ENCODE data around the gene PPOX.
A peak's percentile ranks its signal among the peaks of the same experiment; 100 is the strongest.

The PPOX gene

DNA sequence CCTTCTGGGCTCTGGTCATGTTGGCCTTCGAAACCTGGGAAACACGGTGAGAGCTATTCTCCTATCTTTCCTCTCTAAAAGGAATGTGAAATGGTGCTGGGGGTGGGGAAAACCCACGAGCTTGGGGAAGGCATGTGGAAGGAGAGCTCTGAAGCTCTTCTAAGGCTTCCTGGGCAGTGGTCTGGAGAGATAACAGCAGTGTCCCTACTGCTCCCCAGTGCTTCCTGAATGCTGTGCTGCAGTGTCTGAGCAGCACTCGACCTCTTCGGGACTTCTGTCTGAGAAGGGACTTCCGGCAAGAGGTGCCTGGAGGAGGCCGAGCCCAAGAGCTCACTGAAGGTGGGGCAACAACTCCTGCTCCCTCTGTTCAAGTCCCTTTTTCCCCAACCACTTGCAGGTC, 4.2 kb upstream of the PPOX start:
- no peak for DNase-seq (ENCODE audit: low read depth)
- H3K4me3 ChIP-seq (ENCODE audit: low read depth, low read length) = no peak overlapping the region
- TF ChIP-seq, protein P1, sequence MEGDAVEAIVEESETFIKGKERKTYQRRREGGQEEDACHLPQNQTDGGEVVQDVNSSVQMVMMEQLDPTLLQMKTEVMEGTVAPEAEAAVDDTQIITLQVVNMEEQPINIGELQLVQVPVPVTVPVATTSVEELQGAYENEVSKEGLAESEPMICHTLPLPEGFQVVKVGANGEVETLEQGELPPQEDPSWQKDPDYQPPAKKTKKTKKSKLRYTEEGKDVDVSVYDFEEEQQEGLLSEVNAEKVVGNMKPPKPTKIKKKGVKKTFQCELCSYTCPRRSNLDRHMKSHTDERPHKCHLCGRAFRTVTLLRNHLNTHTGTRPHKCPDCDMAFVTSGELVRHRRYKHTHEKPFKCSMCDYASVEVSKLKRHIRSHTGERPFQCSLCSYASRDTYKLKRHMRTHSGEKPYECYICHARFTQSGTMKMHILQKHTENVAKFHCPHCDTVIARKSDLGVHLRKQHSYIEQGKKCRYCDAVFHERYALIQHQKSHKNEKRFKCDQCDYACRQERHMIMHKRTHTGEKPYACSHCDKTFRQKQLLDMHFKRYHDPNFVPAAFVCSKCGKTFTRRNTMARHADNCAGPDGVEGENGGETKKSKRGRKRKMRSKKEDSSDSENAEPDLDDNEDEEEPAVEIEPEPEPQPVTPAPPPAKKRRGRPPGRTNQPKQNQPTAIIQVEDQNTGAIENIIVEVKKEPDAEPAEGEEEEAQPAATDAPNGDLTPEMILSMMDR (IDR thresholded peaks at IDR 0.05; ENCODE audit: low read depth, low read length, missing control alignments) = no peak

DNA sequence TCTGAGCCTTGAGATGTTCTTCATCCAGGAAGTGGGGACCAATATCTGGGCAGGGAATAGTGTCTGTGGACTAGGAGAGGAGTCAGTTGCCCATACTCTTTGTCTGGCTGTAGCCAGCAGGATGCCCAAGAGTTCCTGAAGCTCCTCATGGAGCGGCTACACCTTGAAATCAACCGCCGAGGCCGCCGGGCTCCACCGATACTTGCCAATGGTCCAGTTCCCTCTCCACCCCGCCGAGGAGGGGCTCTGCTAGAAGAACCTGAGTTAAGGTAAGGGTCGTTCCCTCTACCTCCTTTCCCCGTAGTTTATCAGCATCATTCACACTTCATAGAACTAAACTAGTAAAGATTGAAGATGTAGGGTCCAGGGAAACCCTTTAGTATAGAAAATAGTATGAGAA, 3.4 kb upstream of the PPOX start:
- DNase-seq (ENCODE audit: low read depth) = no peak
- TF ChIP-seq, protein P1 (IDR thresholded peaks at IDR 0.05; ENCODE audit: low read depth, low read length, missing control alignments) = no peak
- H3K4me3 ChIP-seq (ENCODE audit: low read depth, low read length) = no peak overlapping the region

DNA sequence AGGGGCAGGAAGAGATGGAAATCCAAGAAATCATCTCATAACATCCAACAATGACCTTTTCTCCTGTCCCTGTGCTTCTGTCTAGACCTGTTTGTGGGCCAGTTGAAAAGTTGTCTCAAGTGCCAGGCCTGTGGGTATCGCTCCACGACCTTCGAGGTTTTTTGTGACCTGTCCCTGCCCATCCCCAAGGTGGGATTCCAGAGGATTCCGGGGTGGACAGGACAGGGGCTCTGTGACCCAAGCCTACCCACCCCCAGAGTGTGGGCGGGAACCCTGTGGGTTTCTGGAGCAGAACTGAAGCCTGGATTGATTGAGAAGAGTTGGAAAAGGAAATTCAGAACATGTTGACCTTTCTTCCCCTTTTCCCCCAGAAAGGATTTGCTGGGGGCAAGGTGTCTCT, 2.4 kb upstream of the PPOX start:
- TF ChIP-seq, protein P1 (IDR thresholded peaks at IDR 0.05; ENCODE audit: low read depth, low read length, missing control alignments) = no peak
- DNase-seq (ENCODE audit: low read depth) = no peak
- no peak overlapping the region for H3K4me3 ChIP-seq (ENCODE audit: low read depth, low read length)

DNA sequence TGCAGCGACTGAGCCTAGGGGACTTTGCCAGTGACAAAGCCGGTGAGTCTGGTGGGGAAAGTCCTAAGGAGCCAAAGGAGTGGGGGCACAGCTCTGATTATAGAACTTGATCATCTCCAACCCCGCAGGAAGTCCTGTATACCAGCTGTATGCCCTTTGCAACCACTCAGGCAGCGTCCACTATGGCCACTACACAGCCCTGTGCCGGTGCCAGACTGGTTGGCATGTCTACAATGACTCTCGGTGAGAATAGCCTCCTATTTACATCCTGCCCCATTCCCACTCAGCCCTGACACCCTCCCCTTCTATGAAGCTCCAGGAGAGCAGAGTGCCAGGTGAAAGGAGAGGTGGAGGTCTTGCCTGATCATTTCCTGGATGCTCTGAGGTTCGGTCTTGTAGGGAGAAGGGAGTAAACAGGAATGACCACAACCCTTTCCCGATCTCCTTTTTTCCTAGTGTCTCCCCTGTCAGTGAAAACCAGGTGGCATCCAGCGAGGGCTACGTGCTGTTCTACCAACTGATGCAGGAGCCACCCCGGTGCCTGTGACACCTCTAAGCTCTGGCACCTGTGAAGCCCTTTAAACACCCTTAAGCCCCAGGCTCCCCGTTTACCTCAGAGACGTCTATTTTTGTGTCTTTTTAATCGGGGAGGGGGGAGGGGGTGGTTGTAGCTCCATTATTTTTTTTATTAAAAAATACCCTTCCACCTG, 1.2 kb upstream of the PPOX start:
- TF ChIP-seq, protein P1 (IDR thresholded peaks at IDR 0.05; ENCODE audit: low read depth, low read length, missing control alignments) = no peak
- DNase-seq (ENCODE audit: low read depth) = no peak

DNA sequence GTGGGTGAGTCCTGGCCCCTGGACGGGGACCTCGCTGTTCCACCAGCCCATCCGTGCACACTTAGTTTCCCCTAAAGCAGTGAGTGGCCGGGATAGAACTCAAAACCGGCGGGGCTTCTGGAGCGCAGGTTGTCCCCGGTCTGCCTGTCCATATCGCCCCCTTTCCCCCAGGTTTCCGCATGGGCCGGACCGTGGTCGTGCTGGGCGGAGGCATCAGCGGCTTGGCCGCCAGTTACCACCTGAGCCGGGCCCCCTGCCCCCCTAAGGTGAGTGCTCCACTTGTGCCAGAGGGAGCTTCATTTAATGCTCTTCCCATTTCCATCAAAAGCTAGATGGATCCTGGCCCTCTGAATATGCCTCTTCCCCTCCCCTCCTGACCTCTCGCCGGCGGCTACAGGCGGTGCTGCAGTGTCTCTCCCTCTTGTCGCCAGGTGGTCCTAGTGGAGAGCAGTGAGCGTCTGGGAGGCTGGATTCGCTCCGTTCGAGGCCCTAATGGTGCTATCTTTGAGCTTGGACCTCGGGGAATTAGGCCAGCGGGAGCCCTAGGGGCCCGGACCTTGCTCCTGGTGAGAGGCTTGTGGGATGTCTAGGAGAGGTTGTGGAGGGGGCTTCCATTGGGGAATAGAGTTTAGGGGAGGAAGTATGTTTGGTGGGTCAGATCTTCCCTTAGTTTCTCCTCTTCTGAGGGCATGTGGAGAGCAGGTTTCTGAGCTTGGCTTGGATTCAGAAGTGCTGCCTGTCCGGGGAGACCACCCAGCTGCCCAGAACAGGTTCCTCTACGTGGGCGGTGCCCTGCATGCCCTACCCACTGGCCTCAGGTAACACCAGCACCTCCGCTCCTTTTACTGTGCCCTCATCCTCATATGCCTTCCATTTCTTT, 683 bp downstream of the PPOX start:
- TF ChIP-seq, protein P1 (IDR thresholded peaks at IDR 0.05; ENCODE audit: low read depth, low read length, missing control alignments) = no peak
- DNase-seq (ENCODE audit: low read depth) = no peak
- H3K4me3 ChIP-seq (ENCODE audit: low read depth, low read length) = peak overlapping the region; percentile 68

More for the DNA sequence above, 1.2 kb upstream of the PPOX start:
- H3K4me3 ChIP-seq (ENCODE audit: low read depth, low read length) = no peak overlapping the region; the same call in 1 of the 2 replicates

DNA sequence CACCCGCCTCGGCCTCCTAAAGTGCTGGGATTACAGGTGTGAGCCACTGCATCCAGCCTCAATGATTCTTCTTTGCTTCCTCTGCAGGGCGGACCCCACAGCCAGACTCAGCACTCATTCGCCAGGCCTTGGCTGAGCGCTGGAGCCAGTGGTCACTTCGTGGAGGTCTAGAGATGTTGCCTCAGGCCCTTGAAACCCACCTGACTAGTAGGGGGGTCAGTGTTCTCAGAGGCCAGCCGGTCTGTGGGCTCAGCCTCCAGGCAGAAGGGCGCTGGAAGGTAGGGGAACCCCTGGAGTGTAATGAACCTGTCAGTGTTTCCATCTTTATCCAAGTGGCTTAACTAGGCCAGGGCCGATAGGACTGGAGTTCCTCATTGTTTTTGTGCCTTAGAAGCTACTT, 2.7 kb downstream of the PPOX start:
- no peak overlapping the region for H3K4me3 ChIP-seq (ENCODE audit: low read depth, low read length)
- DNase-seq (ENCODE audit: low read depth) = no peak
- TF ChIP-seq, protein P1 (IDR thresholded peaks at IDR 0.05; ENCODE audit: low read depth, low read length, missing control alignments) = no peak

All from GM12864 (cell line).